Uterus (tissue), 2 donors: ENCODE measurements around the gene KRTAP12-2.

Experiments used
- CTCF ChIP-seq, 4 experiments: fragments of 200-600 bp in 2 of 4; fragments of 450-650 bp in 2 of 4; sonication (generic) in 2 of 4; IDR thresholded peaks; one replicate each; pipeline ENCODE4 v1.5.1; 2016 to 2019; ENCODE audit warnings: antibody characterized with exemption in 4 of 4, mild to moderate bottlenecking in 2 of 4, moderate library complexity in 1 of 4
- POLR2A ChIP-seq, 2 donors: fragments of 450-650 bp; IDR thresholded peaks; one replicate each; pipeline ENCODE4 v1.6.1; 2016; ENCODE audit warnings: antibody characterized with exemption in 2 of 2, mild to moderate bottlenecking in 1 of 2, moderate library complexity in 1 of 2

GRCh38 chr21:44647222-44647552 lies 19.5 kb downstream of the KRTAP12-2 start:
- no peak for TF ChIP-seq CTCF (IDR thresholded peaks at IDR 0.05)
- no peak for TF ChIP-seq POLR2A (IDR thresholded peaks at IDR 0.05)
